Retinal pigment epithelial cell (primary cell): ENCODE data around the gene SBSN.

Experiments
- DNase-seq: peaks from one replicate; pipeline ENCODE4 v3.0.0-alpha.2; 2010; ENCODE audit warnings: low read depth
- H3K4me3 ChIP-seq: 2 replicates; pipeline ENCODE4 v1.5.1; 2011; ENCODE audit warnings: mild to moderate bottlenecking, low read length, control low read depth, moderate library complexity
- TF ChIP-seq, protein P1 (sequence below): conservative IDR thresholded peaks from 2 replicates; pipeline ENCODE4 v1.5.1; 2011; ENCODE audit warnings: low read depth, low read length, control low read depth, inconsistent platforms

The SBSN gene

GRCh38 chr19:35511337-35511736 lies 16.8 kb downstream of the SBSN start:
- no peak overlapping the region for H3K4me3 ChIP-seq
- no peak for DNase-seq
- TF ChIP-seq, protein P1, sequence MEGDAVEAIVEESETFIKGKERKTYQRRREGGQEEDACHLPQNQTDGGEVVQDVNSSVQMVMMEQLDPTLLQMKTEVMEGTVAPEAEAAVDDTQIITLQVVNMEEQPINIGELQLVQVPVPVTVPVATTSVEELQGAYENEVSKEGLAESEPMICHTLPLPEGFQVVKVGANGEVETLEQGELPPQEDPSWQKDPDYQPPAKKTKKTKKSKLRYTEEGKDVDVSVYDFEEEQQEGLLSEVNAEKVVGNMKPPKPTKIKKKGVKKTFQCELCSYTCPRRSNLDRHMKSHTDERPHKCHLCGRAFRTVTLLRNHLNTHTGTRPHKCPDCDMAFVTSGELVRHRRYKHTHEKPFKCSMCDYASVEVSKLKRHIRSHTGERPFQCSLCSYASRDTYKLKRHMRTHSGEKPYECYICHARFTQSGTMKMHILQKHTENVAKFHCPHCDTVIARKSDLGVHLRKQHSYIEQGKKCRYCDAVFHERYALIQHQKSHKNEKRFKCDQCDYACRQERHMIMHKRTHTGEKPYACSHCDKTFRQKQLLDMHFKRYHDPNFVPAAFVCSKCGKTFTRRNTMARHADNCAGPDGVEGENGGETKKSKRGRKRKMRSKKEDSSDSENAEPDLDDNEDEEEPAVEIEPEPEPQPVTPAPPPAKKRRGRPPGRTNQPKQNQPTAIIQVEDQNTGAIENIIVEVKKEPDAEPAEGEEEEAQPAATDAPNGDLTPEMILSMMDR, result no peak

DNA sequence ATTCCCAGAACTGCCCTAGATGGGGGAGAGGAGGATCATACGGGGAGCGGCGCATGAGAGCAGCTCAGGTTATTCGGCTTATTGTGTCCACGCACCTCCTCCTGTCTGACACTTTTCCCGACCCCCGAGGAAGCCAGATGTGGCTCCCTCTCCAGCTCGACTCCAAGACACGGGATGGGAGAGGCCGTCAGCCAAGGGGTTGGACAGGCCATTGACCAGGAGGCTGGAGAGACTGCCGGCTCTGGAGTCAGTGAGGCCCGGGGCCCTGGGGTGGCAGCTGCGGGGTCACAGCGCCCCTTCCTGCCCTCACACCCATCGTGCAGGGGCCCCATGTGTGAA lies 17.5 kb downstream of the SBSN start:
- DNase-seq, result no peak
- no peak overlapping the region for H3K4me3 ChIP-seq
- TF ChIP-seq, protein P1, result no peak

- peak overlapping the region; percentile 49 for H3K4me3 ChIP-seq
- DNase-seq, result no peak
- TF ChIP-seq, protein P1, result peak; percentile 93
Measured at GRCh38 chr19:35509861-35510625, 18.1 kb downstream of the SBSN start.

- H3K4me3 ChIP-seq, result peak overlapping the region; percentile 49
- TF ChIP-seq, protein P1, result no peak
- DNase-seq, result no peak
Measured at GRCh38 chr19:35509018-35509652, 19.0 kb downstream of the SBSN start.

DNA sequence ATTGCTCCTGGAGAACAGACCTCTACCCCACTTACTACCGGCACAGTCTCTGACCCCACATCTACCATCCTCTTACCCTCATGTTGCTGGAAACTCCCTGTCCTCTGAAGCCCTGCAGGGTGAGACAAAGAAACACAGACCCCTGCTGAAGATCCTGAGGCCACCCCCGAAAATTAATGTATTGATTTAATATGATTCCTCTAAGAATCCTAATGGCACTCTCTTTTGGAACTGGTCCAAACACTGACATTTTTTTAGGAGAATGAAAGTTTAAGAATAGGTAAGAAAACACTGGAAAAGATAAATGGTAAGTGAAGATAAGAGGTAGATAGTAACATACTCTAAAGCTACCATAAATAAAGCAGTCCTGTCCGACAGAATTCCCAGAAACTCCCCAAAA lies 20.0 kb downstream of the SBSN start:
- DNase-seq, result no peak
- H3K4me3 ChIP-seq, result no peak overlapping the region
- TF ChIP-seq, protein P1, result no peak

GRCh38 chr19:35507561-35507960 lies 20.6 kb downstream of the SBSN start:
- no peak for DNase-seq
- no peak overlapping the region for H3K4me3 ChIP-seq
- TF ChIP-seq, protein P1, result no peak

GRCh38 chr19:35506011-35506410 lies 22.1 kb downstream of the SBSN start:
- no peak overlapping the region for H3K4me3 ChIP-seq
- no peak for DNase-seq
- TF ChIP-seq, protein P1, result no peak
